GM19328 (cell line): ENCODE measurements around the gene DHRSX.
"Not testable (repeated sequence)": the region's sequence is repeated elsewhere in the genome, so short reads cannot be mapped to it uniquely, and the experiment has no call there.

ENCODE experiments used
- ATAC-seq: cut with Tn5 transposase; IDR thresholded peaks from one replicate; pipeline ENCODE4 v1.9.1; 2021; ENCODE audit warnings: mild to moderate bottlenecking, moderate library complexity; ENCODE audit not compliant: unreplicated experiment

The DHRSX gene

DNA sequence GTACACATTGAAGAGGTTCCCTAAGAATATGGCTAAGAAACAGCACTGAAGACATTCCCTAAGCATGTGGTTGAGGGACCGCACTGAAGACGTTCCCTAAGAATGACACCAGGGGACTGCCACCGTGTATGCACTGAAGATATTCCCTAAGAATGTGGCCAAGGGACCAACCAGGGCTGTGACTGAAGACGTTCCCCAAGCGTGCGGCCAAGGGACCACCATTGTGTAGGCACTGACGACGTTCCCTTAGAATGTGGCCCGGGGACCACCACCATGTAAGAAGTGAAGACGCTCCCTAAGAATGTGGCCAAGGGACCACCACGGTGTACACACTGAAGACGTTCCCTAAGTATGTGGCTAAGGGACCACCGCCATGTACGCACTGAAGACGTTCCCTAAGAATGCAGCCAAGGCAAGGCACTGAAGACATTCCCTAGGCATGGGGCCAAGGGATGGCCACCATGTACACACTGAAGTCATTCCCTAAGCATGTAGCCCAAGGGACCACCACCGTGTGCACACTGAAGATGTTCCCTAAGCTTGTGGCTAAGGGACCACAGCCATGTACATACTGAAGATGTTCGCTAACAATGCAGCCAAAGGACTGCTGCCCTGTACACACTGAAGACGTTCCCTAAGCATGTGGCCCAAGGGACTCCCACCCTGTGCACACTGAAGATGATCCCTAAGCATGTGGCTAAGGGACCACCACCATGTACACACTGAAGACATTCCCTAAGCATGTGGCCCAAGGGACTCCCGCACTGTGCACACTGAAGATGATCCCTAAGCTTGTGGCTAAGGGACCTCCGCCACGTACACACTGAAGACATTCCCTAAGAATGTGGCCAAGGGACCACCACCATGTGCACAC lies 22.0 kb downstream of the DHRSX start:
- ATAC-seq: no peak

DNA sequence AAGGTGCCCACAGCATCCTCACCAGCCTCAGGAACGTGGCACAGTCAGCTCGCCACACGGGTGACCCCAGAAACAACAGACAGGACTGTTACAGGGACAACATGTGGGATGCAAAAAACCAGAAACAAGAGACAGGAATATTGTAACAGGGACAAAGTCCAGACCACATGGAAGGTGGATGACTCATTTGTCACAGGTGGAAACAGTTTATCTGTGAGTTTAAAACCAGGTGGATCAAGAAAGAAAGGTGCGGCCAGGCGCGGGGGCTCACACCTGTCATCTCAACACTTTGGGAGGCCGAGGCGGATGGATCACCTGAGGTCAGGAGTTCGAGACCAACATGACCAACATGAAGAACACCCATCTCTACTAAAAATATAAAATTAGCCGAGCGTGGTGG lies 23.5 kb downstream of the DHRSX start:
- ATAC-seq: not testable (repeated sequence)

- ATAC-seq: no peak
Observed at GRCh38 chrX:2474963-2475726, 25.6 kb downstream of the DHRSX start.

GRCh38 chrX:2474280-2474962 lies 26.4 kb downstream of the DHRSX start:
- ATAC-seq: no peak

GRCh38 chrX:2473064-2473463 lies 27.7 kb downstream of the DHRSX start:
- ATAC-seq: not testable (repeated sequence)

DNA sequence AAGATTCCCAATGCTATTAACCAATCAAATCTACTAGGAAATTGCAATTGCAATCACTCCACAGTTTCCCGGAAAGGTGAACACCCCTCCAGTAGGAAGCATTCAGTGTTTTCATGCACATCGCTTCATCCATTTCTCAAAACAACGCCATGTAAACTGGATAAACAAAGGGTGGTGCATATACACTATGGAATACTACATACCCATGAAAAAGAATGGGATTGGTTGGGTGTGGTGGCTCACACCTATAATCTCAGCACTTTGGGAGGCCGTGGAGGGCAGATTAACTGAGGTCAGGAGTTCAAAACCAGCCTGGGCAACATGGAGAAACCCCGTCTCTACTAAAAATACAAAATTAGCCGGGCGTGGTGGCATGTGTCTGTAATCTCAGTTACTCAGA lies 29.1 kb downstream of the DHRSX start:
- ATAC-seq: no peak

DNA sequence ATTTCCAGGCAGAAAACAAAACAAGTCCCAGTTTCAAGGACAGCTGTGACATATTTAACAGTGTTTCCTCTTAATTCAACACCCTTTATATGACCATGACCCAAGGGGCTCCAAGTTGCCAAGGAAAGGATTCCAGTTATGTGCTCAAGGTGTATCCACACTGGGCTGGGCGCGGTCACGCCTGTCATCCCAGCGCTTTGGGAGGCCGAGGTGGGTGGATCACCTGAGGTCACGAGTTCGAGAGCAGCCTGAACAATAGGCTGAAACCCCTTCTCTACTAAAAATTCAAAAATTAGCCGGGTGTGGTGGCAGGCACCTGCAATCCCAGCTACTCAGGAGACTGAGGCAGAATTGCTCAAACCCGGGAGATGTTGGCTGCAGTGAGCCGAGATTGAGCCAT lies 29.6 kb downstream of the DHRSX start:
- ATAC-seq: not testable (repeated sequence)

GRCh38 chrX:2469852-2470251 lies 30.9 kb downstream of the DHRSX start:
- ATAC-seq: not testable (repeated sequence)

GRCh38 chrX:2469196-2469685 lies 31.5 kb downstream of the DHRSX start:
- ATAC-seq: no peak

DNA sequence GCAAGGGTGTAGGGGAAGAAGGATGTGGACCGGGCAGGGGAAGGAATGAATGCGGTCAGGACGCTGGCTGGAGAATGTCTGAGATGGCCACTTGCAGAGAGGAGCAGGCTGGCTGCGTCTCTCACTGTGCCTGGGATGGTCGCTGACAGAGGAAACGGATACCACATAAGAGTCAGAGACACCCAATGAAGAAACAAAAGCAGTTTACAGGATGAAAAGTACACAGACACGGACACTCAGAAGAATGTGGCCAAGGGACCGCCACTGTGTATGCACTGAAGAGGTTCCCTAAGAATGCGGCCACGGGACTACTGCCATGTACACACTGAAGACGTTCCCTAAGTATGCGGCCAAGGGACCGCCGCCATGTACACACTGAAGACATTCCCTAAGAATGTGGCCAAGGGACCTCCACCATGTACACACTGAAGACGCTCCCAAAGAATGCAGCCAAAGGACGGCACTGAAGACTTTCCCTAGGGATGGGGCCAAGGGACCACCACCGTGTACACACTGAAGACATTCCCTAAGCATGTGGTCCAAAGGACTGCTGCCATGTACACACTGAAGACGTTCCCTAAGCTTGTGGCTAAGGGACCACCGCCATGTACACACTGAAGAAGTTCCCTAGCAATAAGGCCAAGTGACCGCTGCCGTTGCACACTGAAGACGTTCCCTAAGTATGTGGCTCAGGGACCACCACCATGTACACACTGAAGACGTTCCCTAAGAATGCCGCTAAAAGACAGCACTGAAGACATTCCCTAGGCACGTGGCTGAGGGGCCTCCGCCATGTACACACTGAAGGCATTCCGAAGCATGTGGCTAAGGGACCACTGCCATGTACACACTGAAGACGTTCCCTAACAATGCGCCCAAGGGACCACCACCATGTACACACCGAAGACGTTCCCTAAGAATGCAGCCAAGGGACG lies 32.2 kb downstream of the DHRSX start:
- ATAC-seq: no peak

DNA sequence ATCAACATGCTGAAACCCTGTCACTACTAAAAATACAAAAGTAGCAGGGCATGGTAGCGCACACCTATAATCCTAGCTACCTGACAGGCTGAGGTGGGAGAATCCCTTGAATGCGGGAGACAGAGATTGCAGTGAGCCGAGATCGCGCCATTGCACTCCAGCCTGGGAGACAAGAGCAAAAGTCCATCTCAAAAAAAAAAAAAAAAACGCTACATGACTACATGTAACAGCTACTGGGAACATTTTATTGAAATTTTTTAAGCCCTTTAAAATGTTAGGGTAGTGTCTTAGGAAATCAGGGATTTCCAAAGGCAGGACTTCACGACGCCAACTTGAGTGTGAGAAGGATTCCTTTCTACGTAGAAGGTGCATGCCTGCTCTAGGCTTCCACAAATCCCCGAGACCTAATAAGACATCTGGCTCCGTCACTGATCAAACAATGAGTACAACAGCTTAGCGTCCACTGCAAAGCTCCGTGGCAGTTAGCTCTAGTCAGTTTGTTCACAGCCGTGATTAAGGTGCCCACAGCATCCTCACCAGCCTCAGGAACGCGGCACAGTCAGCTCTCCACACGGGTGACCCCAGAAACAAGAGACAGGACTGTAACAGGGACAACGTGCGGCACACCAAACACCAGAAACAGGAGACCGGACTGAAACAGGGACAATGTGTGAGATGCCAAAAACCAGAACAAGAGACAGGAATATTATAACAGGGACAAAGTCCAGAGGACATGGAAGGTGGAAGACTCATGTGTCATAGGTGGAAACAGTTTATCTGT lies 33.7 kb downstream of the DHRSX start:
- ATAC-seq: no peak

DNA sequence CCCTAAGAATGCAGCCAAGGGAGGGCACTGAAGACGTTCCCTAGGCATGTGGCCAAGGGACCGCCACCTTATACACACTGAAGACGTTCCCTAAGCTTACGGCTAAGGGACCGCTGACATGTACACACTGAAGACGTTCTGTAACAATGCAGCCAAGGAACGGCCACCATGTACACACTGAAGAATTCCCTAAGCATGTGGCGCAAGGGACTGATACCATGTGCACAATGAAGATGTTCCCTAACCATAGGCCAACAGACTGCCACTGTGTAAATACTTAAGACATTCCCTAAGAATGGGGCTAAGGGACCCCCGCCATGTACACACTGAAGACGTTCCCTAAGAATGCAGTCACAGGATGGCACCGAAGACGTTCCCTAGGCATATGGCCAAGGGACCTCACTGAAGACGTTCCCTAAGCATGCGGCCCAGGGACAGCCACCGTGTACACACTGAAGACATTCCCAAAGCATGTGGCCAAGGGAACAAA lies 36.1 kb downstream of the DHRSX start:
- ATAC-seq: no peak

DNA sequence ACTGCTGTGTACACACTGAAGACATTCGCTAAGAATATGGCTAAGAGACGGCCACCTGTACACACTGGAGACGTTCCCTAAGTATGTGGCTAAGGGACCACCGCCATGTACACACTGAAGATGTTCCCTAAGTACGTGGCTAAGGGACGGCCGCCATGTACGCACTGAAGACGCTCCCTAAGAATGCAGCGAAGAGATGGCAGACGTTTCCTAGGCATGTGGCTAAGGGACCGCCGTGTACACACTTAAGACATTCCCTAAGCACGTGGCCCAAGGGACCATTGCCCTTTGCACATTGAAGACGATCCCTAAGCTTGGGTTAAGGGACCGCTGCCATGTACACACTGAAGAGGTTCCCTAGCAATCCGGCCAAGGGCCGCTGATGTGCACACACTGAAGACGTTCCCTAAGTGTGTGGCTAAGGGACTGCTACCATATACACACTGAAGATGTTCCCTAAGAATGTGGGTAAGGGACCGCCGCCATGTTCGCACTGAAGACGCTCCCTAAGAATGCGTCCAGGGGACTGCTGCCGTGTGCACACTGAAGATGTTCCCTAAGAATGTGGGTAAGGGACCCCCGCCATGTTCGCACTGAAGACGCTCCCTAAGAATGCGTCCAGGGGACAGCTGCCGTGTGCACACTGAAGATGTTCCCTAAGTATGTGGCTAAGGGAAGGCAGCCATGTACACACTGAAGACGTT lies 36.7 kb downstream of the DHRSX start:
- ATAC-seq: no peak

DNA sequence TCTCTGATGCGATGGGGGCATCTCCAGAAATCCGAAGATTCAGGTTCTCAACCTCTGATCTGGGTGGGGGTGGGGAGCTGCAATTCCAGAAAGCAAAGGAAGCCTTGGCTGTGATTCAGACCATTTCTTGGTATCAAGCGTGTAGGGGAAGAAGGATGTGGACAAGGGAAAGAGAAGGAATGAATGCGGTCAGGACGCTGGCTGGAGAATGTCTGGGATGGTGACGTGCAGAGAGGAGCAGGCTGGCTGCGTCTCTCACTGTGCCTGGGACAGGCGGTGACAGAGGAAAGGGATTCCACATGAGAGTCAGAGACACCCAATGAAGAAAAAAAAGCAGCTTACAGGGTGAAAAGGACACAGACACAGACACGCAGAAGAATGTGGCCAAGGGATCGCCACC lies 37.3 kb downstream of the DHRSX start:
- ATAC-seq: not testable (repeated sequence)

DNA sequence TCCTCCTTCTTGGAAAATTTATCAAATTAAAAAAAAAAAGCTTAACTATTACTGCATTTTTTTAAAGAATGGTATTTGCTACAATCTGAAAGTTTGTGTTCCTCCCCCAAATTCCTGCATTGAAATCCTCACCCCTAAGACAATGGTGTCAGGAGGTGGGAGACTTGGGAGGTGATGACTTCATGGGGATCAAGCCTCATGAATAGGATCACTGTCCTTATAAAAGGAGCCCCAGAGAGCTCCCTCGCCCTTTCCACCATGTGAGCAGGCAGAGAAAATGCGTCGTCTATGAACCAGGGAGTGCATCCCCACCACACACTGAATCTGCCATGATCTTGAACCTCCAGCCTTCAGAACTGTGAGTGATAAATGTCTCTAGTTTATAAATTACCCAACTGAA lies 38.0 kb downstream of the DHRSX start:
- no peak for ATAC-seq

GRCh38 chrX:2462074-2462473 lies 38.7 kb downstream of the DHRSX start:
- no peak for ATAC-seq

GRCh38 chrX:2461711-2462016 lies 39.1 kb downstream of the DHRSX start:
- ATAC-seq: no peak

DNA sequence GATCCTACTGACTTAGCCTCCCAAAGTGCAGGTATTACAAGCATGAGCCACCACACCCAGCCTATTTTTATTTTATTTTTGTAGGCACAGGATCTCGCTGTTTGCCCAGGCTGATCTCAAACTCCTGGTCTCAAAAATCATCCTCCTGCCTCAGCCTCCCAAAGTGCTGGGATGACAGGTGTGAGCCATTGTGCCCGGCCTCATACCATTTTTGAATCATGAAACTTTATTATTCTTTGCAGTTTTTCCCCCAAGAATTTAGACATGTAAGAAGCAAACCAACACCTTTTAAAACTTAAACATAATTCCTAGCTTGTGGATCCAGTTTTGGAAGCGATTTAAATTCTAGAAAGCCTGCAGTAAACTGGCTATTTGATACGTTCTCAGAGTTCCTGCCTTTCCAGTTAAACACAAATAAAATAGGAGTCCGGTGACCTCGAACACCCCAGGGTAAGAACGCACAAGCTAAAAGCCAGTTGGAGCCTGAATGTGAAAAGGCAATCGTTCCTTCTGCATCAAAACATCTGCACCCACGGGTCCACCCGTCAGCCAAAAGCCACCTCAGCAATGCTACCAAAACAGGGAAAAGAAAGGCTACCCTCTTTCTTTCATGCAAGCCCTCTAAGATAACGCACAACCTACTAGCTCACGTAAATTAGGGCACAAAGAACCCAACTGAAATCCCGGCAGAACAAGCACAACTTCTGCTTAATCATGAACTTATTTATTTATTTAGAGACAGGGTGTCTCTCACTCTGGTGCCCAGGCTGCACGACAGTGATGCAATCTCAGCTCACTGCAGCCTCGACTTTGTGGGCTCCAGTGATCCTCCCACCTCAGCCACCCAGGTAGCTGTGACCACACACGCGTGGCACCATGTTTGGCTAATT lies 39.7 kb downstream of the DHRSX start:
- ATAC-seq: not testable (repeated sequence)
